K562 treated with DMSO at 1 percent for 24 hours (cell line): ENCODE data around the gene SERPINB5. TPM values are rescaled to one million over a fixed set of nuclear protein-coding genes. Genes with fewer than 3 reads are reported as not detected.

Source experiments
- total RNA-seq: library from RNA; unstranded; fragments of 300-600 nt; gene quantifications from 2 replicates; pipeline ENCODE4 v1.2.3, GENCODE V29; 2022; ENCODE audit warnings: low read depth; ENCODE audit not compliant: insufficient read depth

SERPINB5 gene
- 0.17 and 0.29 TPM in 2 replicates for total RNA-seq

GRCh38 chr18:63476668-63477067 lies at the start of gene SERPINB5:
SERPINB5 (plus strand) TSS chr18:63476958; CDS start chr18:63484429, 7,471 bp downstream.

GRCh38 chr18:63542069-63542468 lies 65.3 kb downstream of the SERPINB5 start, which contains the start of gene SERPINB12:
SERPINB12 (plus strand) TSS chr18:63542369; CDS start chr18:63556160, 13,791 bp downstream.

Other genes with a start within 250 kb of the SERPINB5 start
- 0.88 and 1.4 TPM in 2 replicates for gene BCL2, start 157.2 kb upstream of the SERPINB5 start, total RNA-seq
- gene KDSR, start 109.8 kb upstream of the SERPINB5 start, total RNA-seq = 9.4 and 12.7 TPM in 2 replicates
- gene VPS4B, start 54.5 kb upstream of the SERPINB5 start, total RNA-seq = 7.3 and 9.0 TPM in 2 replicates
- gene SERPINB12, start 65.4 kb downstream of the SERPINB5 start, total RNA-seq = not detected in 2 replicates
- gene SERPINB13, start 110.4 kb downstream of the SERPINB5 start, total RNA-seq = not detected in 2 replicates
- not detected in 2 replicates for gene SERPINB4, start 167.3 kb downstream of the SERPINB5 start, total RNA-seq
- not detected in 2 replicates for gene SERPINB3, start 184.9 kb downstream of the SERPINB5 start, total RNA-seq
- not detected in 2 replicates for gene SERPINB11, start 226.0 kb downstream of the SERPINB5 start, total RNA-seq